GM12801 (cell line): ENCODE measurements around the gene SPATA24.

ENCODE experiments used
- CTCF ChIP-seq: IDR thresholded peaks from one replicate; pipeline ENCODE4 v1.5.1; 2011; ENCODE audit warnings: control low read depth; ENCODE audit not compliant: insufficient read length; ENCODE audit errors: extremely low read depth

SPATA24 gene

GRCh38 chr5:139381837-139382761 lies 21.8 kb downstream of the SPATA24 start:
- TF ChIP-seq CTCF = no peak

- TF ChIP-seq CTCF = no peak
Measured at GRCh38 chr5:139379626-139380449, 24.1 kb downstream of the SPATA24 start.

- TF ChIP-seq CTCF = no peak
Measured at GRCh38 chr5:139378941-139379361, 24.9 kb downstream of the SPATA24 start.

- TF ChIP-seq CTCF = no peak
Measured at GRCh38 chr5:139378101-139378825, 25.6 kb downstream of the SPATA24 start.

GRCh38 chr5:139377226-139377625 lies 26.7 kb downstream of the SPATA24 start:
- TF ChIP-seq CTCF = no peak

- TF ChIP-seq CTCF = no peak
Measured at GRCh38 chr5:139376364-139376763, 27.5 kb downstream of the SPATA24 start.

GRCh38 chr5:139374909-139375308 lies 29.0 kb downstream of the SPATA24 start:
- no peak for TF ChIP-seq CTCF
